Activated CD4-positive, alpha-beta T cell treated with anti-CD3 and anti-CD28 coated beads, Interleukin-2, Interleukin-4, amounts not matched to agents 100 ng/mL and 50 ng/mL, durations not matched to agents 16 hours and 8 hours (primary cell): ENCODE data around the gene MASP2.
"Not testable (repeated sequence)": the region's sequence is repeated elsewhere in the genome, so short reads cannot be mapped to it uniquely, and the experiment has no call there.

Experiments
- DNase-seq: peaks from one replicate; pipeline ENCODE4 v3.0.0-alpha.2; 2020; ENCODE audit warnings: low spot score

The MASP2 gene

DNA sequence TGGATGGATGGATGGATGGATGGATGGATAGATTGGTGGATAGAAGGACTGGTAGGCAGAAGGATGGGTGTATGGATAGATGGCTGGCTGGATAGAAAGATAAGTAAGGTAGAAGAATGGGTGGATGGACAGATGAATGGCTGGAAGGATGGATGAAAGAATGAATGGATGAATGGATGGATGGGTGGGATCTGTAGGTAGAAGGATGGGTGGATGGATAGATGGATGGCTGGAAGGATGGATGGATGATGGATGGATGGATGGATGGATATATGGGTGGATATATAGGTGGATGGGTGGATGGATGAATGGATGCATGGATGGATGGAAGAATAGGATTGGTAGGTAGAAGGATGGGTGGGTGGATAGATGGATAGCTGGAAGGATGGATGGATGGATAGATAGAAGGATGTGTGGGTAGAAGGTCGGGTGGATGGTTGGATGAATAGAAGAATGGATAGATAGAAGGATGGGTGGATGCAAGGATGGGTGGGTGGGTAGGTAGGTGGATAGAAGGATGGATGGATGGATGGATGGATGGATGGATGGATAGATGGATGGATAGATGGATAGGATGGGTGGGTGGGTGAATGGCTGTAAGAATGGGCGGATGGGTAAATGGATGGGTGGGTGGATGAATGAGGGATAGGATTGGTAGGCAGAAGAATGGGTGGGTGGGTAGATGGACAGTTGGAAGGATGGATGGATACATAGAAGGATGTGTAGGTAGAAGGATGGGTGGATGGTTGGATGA lies 7.5 kb downstream of the MASP2 start:
- DNase-seq = no peak

DNA sequence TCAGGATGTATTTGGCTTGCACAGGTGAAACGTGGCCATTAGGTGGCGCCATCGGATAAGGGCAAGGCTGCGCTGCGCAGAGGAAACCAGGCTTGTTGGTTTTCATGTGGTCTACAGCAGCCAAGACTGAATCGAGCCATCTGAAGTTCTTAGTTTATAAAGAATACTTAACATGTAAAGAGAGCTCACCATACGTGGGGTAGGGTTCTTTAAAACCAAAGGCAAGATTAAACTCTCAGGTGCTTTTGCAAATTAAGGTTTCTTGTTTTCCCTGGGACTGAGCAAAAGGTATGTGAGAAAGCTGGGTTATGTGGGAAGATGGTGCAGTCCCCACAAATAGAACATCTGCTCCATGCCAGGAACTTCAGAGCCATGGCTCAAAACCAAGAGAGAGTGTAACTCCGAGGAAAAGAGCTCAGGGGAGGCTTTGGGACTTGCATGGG lies 9.3 kb downstream of the MASP2 start:
- DNase-seq = peak; percentile 89

DNA sequence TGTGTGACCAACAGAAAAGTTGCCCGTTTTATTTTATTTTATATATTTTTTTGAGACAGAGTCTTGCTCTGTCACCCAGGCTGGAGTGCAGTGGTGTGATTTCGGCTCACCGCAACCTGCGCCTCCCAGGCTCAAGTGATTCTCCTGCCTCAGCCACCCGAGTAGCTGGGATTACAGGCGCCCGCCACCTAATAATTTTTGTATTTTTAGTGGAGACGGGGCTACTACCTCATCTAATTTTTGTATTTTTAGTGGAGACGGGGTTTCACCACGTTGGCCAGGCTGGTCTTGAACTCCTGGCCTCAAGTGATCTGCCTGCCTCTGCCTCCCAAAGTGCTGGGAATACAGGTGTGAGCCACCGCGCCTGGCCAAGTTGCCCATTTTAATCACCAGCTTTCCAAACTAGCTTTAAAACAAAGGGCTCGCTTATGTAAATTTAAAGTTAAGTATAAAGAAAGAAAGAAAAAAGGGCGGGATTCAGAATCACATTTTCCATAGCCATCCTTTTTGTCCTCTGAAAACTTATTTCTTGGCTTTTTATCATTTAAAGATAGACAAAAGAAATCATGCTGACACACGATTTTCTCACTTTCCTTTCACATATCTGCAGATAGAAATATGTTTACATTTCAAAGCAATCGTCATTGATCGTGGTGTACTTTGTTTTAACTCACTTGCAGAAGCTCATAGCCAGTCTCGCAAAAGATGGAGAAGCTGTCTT lies 9.9 kb downstream of the MASP2 start:
- DNase-seq = not testable (repeated sequence)

DNA sequence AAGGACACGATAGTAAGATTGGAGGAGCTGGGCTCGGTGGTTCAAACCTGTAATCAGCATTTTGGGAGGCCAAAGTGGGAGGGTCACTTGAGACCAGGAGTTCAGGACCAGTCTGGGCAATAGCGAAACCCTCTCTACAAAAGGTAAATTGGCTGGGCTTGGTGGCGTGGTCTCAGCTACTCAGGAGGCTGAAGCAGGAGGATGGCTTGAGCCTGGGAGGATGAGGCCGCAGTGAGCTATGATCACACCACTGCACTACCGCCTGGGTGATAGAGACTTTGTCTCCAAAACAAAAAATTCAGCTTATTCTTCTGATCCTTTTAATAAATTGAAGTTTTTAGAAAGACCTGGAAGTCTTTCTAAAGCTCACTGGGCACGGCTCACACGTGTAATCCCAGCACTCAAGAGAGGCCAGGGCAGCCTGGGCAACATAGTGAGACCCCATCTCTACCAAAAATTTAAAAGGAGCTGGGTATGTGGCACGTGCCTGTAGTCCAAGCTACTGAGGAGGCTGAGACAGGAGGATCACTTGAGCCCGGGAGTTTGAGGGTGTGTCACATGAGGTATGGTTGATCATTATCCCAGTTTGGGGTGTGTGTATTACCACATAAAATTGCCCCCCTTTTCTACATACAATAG lies 15.3 kb downstream of the MASP2 start:
- no peak for DNase-seq

DNA sequence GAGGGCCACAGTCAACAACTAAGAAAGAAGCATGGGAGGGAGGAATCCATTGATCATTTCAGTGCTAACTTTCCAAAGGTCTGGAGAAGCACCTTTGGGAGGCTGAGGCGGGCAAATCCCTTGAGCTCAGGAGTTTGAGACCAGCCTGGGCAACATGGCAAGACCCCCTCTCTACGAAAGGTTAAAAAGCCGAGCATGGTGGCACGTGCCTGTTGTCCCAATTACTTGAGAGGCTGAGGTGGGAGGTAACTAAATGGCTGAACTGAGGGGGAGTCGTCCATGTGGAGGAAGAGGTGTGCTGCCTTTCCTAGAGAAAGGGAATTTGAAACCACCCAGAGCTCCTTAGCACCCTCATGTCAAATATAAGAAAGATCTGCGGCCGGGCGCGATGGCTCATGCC lies 16.2 kb downstream of the MASP2 start:
- DNase-seq = no peak

DNA sequence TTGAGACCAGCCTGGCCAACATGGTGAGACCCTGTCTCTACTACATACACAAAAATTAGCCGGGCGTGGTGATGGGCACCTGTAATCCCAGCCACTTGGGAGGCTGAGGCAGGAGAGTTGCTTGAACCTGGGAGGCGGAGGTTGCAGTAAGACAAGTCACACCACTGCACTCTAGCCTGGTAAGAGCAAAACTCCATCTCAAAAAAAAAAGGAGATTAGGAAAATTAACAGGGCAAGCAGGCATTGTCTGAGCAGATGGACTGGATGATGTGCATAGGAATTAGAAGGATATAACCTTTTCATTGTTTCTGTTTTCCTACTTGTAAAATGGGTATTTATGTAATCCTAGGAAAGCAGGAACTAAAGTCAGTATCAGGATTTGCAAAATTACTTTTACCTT lies 19.0 kb downstream of the MASP2 start:
- DNase-seq = no peak

DNA sequence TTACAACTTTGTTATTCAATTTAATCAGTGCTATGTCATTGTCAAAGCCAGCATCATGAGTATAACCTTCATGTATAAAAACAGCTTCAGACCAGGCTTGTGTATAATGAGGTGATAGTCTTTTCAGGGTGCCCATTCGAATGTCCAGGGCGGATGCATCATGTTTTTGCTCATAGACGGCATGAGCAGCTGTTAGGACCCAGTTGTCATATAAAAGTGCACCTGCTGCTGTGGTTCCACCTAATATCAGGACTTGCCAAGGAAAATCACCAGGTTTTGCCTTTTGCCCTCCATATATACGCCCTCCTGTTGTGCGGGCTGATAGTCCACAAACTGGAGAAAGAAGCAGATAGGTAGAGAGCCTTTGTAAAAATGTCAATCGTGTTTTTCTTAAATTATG lies 19.7 kb downstream of the MASP2 start:
- DNase-seq = no peak

DNA sequence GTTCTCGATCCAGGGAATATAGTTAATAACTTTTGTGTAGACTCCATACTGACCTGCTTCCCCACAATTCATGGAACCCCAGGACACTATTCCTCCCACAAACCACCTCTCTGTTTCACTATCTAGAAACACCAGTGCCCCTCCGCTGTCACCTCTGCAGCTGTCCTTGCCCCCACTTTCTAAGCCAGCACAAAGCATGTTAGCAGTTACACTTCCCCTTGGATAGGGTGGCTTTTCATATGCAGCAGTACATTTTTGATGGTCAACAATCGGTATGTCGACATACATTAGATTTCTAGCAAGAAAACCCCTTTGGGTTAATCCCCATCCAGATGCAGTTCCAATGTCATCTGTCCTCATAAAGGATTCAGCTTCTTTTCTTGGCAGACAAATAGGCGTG lies 20.1 kb downstream of the MASP2 start:
- DNase-seq = no peak

DNA sequence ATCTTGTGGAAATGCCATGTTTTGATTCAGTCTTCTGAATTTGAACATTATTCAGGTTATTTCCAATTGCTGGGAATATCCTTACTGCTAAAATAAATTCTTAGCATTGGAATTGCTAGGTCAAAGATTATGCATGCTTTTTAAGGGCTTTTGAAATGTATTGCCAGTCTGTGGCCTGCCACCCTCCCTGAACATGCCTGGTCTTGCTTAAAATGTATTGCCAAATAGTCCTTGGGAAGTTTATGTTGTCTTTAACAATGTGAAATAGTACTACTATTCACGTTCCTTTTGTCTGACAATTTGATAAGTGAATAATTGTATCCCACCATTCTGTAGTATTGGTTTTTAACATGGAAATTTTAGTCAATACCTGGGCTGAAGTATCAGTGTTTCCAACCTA lies 21.0 kb downstream of the MASP2 start:
- DNase-seq = no peak

DNA sequence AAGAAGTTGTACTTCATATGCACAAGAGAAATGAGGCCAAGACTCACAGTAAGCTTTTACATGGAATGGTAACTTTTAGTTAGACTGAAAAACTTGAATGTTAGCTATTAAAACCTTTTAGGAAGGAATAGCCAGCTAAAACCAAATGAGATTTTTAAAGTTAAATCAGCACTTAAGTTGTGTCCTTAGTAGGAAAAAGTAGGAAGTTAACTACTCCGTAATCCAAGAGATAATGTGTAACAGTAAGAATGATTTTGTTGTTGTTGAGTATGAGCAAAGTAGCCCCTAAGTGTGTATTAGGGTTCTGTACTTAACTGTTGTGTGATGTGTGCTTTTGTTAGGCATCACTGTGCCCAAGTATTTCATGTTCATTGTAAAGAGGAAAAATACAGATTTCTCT lies 21.4 kb downstream of the MASP2 start:
- DNase-seq = no peak

DNA sequence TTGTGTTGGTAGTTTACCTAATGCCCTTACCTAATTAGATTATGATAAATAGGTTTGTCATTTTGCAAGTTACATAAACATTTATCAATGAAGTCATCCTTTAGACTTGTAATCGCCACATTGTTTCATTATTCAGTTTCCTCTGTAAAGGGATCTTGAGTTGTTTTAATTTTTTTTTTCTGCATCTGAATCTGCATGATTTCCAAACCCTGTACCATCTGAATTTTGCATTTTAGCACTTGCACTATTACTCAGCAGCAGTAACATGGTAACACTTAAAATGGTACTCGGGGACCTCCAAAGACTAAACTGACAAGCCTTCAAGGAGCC lies 22.2 kb downstream of the MASP2 start:
- DNase-seq = no peak

DNA sequence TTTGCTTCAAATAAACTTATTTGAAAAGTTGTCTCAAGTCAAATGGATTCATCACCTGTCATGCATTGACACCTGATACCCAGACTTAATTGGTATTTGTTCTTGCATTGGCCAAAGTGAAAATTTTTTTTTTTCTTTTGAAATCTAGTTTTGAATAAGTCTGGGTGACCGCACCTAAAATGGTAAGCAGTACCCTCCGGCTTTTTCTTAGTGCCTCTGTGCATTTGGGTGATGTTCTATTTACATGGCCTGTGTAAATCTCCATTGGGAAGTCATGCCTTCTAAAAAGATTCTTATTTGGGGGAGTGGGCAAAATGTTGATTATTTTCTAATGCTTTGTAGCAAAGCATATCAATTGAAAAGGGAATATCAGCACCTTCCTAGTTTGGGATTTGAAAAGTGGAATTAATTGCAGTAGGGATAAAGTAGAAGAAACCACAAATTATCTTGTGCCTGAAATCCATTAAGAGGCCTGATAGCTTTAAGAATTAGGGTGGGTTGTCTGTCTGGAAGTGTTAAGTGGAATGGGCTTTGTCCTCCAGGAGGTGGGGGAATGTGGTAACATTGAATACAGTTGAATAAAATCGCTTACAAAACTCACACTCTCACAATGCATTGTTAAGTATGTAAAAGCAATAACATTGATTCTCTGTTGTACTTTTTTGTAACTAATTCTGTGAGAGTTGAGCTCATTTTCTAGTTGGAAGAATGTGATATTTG lies 22.7 kb downstream of the MASP2 start:
- no peak for DNase-seq

DNA sequence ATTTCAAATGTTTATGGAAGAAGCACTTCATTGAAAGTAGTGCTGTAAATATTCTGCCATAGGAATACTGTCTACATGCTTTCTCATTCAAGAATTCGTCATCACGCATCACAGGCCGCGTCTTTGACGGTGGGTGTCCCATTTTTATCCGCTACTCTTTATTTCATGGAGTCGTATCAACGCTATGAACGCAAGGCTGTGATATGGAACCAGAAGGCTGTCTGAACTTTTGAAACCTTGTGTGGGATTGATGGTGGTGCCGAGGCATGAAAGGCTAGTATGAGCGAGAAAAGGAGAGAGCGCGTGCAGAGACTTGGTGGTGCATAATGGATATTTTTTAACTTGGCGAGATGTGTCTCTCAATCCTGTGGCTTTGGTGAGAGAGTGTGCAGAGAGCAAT lies 23.8 kb downstream of the MASP2 start:
- DNase-seq = no peak

DNA sequence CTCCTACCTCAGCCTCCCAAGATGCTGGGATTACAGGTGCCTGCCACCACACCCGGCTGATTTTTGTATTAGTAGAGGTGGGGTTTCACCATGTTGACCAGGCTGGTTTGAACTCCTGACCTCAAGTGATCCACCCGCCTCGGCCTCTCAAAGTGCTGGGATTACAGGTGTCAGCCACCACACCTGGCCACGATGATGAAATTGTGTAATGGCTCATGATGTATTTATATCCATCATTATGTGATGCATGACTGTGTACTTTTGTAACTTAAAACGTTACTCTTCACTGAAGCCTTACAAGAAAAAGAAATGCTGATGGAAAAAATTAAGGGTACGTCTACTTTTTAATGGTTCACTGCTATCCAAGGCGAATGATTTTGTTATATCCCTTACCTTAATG lies 27.1 kb downstream of the MASP2 start:
- no peak for DNase-seq

DNA sequence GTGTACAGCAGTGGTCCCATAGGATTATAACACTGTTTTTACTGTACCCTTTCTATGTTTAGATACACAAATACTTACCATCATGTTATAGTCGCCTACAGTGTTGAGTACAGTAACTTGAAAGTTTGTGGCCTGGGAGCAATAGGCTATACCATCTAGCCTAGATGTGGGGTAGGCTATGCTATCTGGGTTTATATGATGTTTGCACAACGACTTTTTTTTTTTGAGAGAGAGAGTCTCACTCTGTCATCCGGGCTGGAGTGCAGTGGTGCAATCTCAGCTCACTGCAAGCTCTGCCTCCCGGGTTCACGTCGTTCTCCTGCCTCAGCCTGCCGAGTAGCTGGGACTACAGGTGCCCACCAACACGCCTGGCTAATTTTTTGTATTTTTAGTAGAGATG lies 27.7 kb downstream of the MASP2 start:
- DNase-seq = not testable (repeated sequence)

DNA sequence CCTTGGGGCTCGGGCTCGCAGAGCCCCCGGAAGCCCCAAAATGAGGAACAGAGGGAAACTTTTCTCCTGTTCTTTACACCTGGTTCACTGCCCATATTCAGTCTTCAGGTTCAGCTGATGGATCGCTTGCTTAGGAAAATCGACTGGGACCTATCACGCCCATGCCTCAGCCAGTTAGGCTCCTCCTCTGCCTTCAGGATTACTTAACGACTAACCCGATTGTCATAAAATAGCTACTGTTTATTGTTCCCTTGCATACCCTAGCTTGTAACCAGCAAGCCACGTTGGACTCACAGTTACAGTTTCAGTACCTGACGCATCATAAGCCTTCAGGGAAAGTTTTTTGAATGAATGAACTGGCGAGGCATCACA lies 33.9 kb downstream of the MASP2 start:
- no peak for DNase-seq

DNA sequence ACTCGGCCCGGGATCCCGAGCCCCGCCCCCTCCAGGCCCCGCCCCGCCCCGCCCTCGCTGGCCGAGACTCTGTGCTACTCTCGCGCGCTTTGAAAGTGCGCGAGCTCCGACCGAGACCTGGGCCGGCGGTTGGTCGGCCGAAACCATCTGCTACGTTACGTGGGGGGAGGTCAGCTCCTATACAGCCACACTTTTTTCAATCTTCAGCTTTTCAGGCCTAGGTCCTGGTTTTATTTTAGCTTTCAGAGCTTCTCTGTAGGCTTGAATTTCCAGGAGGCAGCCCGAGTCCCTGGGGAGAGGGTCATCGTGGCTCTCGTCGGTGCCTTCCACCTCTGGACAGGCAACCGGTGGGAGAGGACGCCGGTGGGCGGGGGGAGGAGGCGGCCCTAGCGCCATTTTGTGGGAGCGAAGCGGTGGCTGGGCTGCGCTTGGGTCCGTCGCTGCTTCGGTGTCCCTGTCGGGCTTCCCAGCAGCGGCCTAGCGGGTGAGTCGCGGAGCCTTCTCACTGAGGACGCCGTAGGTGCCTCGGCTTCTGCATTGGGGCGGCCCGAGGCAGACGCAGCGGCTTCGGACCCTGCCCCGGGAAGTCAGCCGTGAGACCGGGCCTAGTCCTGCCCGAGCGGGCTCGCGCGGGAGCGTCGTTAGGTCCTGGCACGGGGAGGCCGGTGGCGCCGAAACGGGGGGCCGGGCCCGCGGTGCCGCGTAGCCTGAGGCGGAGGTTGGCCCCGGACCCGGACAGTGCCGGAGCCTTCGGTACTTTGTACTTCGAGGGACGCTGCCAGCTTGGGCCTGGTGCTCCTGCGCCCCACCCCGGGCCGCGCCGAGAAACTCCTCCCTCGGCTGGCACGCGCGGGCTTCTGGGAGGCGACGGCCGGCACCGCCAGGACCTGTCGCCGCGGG lies 34.5 kb downstream of the MASP2 start, which contains the start of gene TARDBP:
Gene TARDBP (plus strand): TSS at position 395 of the 900 bp plus-strand sequence. CDS start 1,074 bp downstream, outside the sequence.
- DNase-seq = peak; percentile 89

DNA sequence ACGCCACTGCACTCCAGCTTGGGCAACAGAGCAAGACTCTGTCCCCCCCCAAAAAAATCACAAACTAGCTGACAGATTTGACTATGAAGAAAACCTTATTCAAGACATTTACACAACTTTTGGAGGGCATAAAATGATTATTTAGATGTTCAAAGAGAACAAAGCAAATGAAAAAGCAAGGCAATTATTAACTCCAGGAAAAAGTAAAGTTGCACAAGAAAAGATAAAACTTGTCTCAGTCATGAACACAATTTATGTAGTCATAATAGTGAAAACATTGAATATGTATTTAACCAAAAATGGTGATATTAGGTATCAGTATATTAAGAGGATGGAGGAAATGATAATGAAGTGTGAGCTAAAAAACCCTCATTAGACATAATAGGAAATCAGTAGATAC lies 46.5 kb downstream of the MASP2 start:
- no peak for DNase-seq

DNA sequence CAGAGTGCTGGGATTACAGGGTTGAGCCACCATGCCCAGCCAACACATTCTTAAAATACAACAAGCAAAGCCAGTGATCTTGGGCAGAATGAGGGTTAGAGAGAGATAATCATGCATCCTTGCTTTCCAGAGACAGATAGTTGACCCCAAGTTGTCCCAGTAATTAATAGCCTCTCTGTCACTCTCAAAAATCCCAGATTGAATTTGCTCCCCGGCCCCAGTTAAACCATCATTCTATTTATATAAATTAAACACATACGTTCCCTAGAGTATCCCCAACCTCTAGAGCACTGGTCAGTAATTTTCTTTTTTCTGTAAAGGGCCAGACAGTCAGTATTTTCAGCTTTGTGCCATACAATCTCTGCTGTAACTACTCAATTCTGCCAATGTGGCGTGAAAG lies 50.9 kb downstream of the MASP2 start:
- DNase-seq = no peak

DNA sequence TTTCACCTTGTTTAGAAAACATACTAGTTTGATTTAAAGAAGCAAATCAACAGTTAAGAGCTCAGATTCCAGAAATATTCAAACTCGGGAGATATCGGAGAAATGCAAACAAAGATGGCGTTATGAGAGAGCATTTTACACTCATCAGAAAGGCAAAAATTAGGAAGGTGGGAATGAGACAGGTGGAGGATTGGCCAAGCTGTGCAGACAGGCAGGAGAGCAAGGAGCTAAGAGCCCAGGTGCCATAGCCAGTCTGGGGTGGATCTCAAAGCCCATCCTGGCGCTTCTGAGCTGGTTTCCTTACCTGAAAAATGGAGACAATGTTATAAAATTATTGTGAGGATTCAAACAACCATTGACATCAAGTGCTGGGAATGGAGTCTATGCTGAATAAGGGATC lies 54.2 kb downstream of the MASP2 start:
- no peak for DNase-seq

DNA sequence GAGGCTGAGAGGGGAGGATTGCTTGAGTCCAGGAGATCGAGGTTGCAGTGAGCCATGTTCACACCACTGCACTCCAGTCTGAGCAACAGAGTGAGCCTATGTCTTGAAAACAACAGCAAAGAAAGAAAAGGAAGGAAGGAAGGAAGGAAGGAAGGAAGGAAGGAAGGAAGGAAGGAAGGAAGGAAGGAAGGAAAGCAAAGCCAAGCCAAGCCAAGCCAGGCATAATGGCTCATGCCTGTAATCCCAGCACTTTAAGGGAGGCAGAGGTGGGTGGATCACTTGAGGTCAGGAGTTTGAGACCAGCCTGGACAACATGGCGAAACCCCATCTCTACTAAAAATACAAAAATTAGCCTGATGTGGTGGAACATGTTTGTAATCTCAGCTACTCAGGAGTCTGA lies 55.0 kb downstream of the MASP2 start:
- not testable (repeated sequence) for DNase-seq

DNA sequence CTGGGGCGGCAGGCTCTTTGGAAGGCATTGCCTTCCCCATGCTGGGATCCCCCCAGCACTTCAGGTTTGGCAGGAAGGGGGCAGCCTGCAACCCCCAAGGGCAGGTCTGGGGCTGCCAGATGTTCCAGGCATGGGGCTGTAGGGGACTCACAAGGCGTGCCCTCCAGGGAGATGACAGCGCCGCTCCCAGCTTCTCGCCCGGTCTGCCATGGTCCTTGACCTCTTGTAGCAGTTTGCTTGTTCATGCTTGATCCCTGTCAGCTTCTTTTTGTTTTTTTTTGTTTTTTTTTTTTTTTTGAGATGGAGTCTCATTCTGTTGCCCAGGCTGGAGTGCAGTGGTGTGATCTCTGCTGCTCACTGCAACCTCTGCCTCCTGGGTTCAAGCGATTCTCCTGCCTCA lies 56.2 kb downstream of the MASP2 start:
- DNase-seq = no peak
